Endothelial cell (in vitro differentiated cells): ENCODE results near the gene DEFB115. TPM values are rescaled to one million over a fixed set of nuclear protein-coding genes. Genes with fewer than 3 reads are reported as not detected.

Experiments used
- DNase-seq: peaks from one replicate; pipeline ENCODE4 v3.0.0; 2021; ENCODE audit warnings: low spot score
- H3K27ac Mint-ChIP-seq: one replicate; pipeline ENCODE4 v1.8.0; 2021; ENCODE audit warnings: mixed read lengths, inconsistent platforms; ENCODE audit not compliant: unreplicated experiment
- H3K27me3 Mint-ChIP-seq: one replicate; pipeline ENCODE4 v1.8.0; 2021; ENCODE audit warnings: mild to moderate bottlenecking, moderate library complexity, mixed read lengths, inconsistent platforms; ENCODE audit not compliant: unreplicated experiment
- H3K36me3 Mint-ChIP-seq: one replicate; pipeline ENCODE4 v1.8.0; 2021; ENCODE audit warnings: mild to moderate bottlenecking, low read depth, mixed read lengths, inconsistent platforms; ENCODE audit not compliant: unreplicated experiment
- H3K4me1 Mint-ChIP-seq: one replicate; pipeline ENCODE4 v1.8.0; 2021; ENCODE audit warnings: mild to moderate bottlenecking, mixed read lengths, inconsistent platforms; ENCODE audit not compliant: unreplicated experiment
- H3K4me3 Mint-ChIP-seq: one replicate; pipeline ENCODE4 v1.8.0; 2021; ENCODE audit warnings: mild to moderate bottlenecking, mixed read lengths, inconsistent platforms; ENCODE audit not compliant: unreplicated experiment
- H3K9me3 Mint-ChIP-seq: one replicate; pipeline ENCODE4 v1.8.0; 2021; ENCODE audit warnings: mixed read lengths, inconsistent platforms; ENCODE audit not compliant: unreplicated experiment
- CTCF ChIP-seq: fragments of 200-600 bp; sonication (generic); IDR thresholded peaks from one replicate; pipeline ENCODE4 v1.5.0; 2021; ENCODE audit warnings: antibody characterized with exemption; ENCODE audit not compliant: unreplicated experiment
- long read RNA-seq: library from polyadenylated mRNA; unstranded; transcript quantifications from one replicate; pipeline ENCODE4 v2.0.0, GENCODE V29; 2020; ENCODE audit not compliant: unreplicated experiment
- total RNA-seq: library from RNA; stranded (reverse); fragmentation: NEBNext Ultra II Directional; extraction: Animal tissue kit (Norgen Biotek cat#: 25700); gene quantifications from one replicate; pipeline ENCODE4 v1.2.1, GENCODE V29; 2021; ENCODE audit not compliant: unreplicated experiment

The DEFB115 gene
- not detected for total RNA-seq
- long read RNA-seq, result 0 reads

- peaks cover 57% of the 10 kb centered on the region for H3K9me3 Mint-ChIP-seq
- no peak within 1 kb of the TSS for H3K4me3 Mint-ChIP-seq
- no peaks in the 10 kb centered on the region for H3K4me1 Mint-ChIP-seq
- H3K27me3 Mint-ChIP-seq, result peaks cover 9% of the 10 kb centered on the region
- peaks cover 8% of the 10 kb centered on the region for H3K36me3 Mint-ChIP-seq
- no peak for TF ChIP-seq CTCF
- no peak within 1 kb of the TSS for H3K27ac Mint-ChIP-seq
- no peak for DNase-seq
Observed at GRCh38 chr20:31257364-31257763, at the start of gene DEFB115. Gene DEFB115 (plus strand): TSS chr20:31257664. CDS start chr20:31257664, 0 bp downstream.

- DNase-seq, result no peak
- H3K27me3 Mint-ChIP-seq, result no peaks in the 10 kb centered on the region
- no peak for TF ChIP-seq CTCF
- no peaks in the 10 kb centered on the region for H3K9me3 Mint-ChIP-seq
- H3K27ac Mint-ChIP-seq, result no peak overlapping the region
- H3K36me3 Mint-ChIP-seq, result no peaks in the 10 kb centered on the region
- no peaks in the 10 kb centered on the region for H3K4me1 Mint-ChIP-seq
- H3K4me3 Mint-ChIP-seq, result no peak overlapping the region
Observed at GRCh38 chr20:31236953-31237352, 20.5 kb upstream of the DEFB115 start.

GRCh38 chr20:31237763-31238162 lies 19.7 kb upstream of the DEFB115 start:
- DNase-seq, result no peak
- H3K27me3 Mint-ChIP-seq, result no peaks in the 10 kb centered on the region
- H3K27ac Mint-ChIP-seq, result no peak overlapping the region
- no peak overlapping the region for H3K4me3 Mint-ChIP-seq
- no peaks in the 10 kb centered on the region for H3K36me3 Mint-ChIP-seq
- H3K9me3 Mint-ChIP-seq, result no peaks in the 10 kb centered on the region
- no peak for TF ChIP-seq CTCF
- H3K4me1 Mint-ChIP-seq, result no peaks in the 10 kb centered on the region

- no peaks in the 10 kb centered on the region for H3K4me1 Mint-ChIP-seq
- H3K36me3 Mint-ChIP-seq, result no peaks in the 10 kb centered on the region
- no peak for TF ChIP-seq CTCF
- no peak for DNase-seq
- H3K9me3 Mint-ChIP-seq, result no peaks in the 10 kb centered on the region
- no peaks in the 10 kb centered on the region for H3K27me3 Mint-ChIP-seq
- H3K4me3 Mint-ChIP-seq, result no peak overlapping the region
- no peak overlapping the region for H3K27ac Mint-ChIP-seq
Observed at GRCh38 chr20:31239139-31239538, 18.3 kb upstream of the DEFB115 start.

- peaks cover 10% of the 10 kb centered on the region for H3K27me3 Mint-ChIP-seq
- H3K4me1 Mint-ChIP-seq, result no peaks in the 10 kb centered on the region
- DNase-seq, result no peak
- no peak overlapping the region for H3K27ac Mint-ChIP-seq
- H3K36me3 Mint-ChIP-seq, result peaks cover 8% of the 10 kb centered on the region
- no peak overlapping the region for H3K4me3 Mint-ChIP-seq
- H3K9me3 Mint-ChIP-seq, result peaks cover 61% of the 10 kb centered on the region
- no peak for TF ChIP-seq CTCF
Observed at GRCh38 chr20:31256959-31257358, 505 bp upstream of the DEFB115 start.
